ENCODE data around the gene NSUN4.
"Not testable (repeated sequence)": the region's sequence is repeated elsewhere in the genome, so short reads cannot be mapped to it uniquely, and the experiment has no call there.

The NSUN4 gene

GRCh38 chr1:46340404-46341221, at the start of gene NSUN4:
Gene NSUN4, plus strand, starts transcription at chr1:46340807. Its CDS starts 20 bp downstream, at chr1:46340827.
- DNase-seq: peak; percentile 97

GRCh38 chr1:46295306-46295705, 45.3 kb upstream of the NSUN4 start:
- no peak for DNase-seq

- DNase-seq: peak; percentile 46
These were observed 42.2 kb upstream of the NSUN4 start for GRCh38 chr1:46298387-46298786.

GRCh38 chr1:46300673-46301405, 39.8 kb upstream of the NSUN4 start:
- DNase-seq: peak; percentile 30

GRCh38 chr1:46301406-46301807, 39.2 kb upstream of the NSUN4 start:
- peak; percentile 25 for DNase-seq

- peak; percentile 54 for DNase-seq
These were observed 38.6 kb upstream of the NSUN4 start for GRCh38 chr1:46301808-46302640.

- DNase-seq: no peak
These were observed 38.0 kb upstream of the NSUN4 start for GRCh38 chr1:46302641-46303037.

- peak; percentile 98 for DNase-seq
These were observed 37.4 kb upstream of the NSUN4 start, which contains the start of the genes LRRC41 and UQCRH for GRCh38 chr1:46303038-46303871. Gene LRRC41, minus strand, starts transcription at chr1:46303616. Its CDS starts 294 bp downstream, at chr1:46303322. Gene UQCRH, plus strand, starts transcription at chr1:46303698. Its CDS starts 69 bp downstream, at chr1:46303767.

GRCh38 chr1:46303872-46304326, 36.7 kb upstream of the NSUN4 start:
- DNase-seq: no peak

- DNase-seq: no peak
These were observed 34.5 kb upstream of the NSUN4 start for GRCh38 chr1:46306159-46306530.

- no peak for DNase-seq
These were observed 31.0 kb upstream of the NSUN4 start for GRCh38 chr1:46309401-46310159.

- DNase-seq: no peak
These were observed 30.3 kb upstream of the NSUN4 start for GRCh38 chr1:46310321-46310720.

- DNase-seq: peak; percentile 71
These were observed 24.8 kb upstream of the NSUN4 start for GRCh38 chr1:46315669-46316403.

- DNase-seq: no peak
These were observed 23.3 kb upstream of the NSUN4 start for GRCh38 chr1:46317323-46317722.

GRCh38 chr1:46319301-46319700, 21.3 kb upstream of the NSUN4 start:
- DNase-seq: not testable (repeated sequence)

GRCh38 chr1:46319960-46320914, 20.4 kb upstream of the NSUN4 start:
- DNase-seq: not testable (repeated sequence)

GRCh38 chr1:46322191-46322590, 18.4 kb upstream of the NSUN4 start:
- DNase-seq: not testable (repeated sequence)

GRCh38 chr1:46325285-46326076, 15.1 kb upstream of the NSUN4 start:
- DNase-seq: not testable (repeated sequence)

Data from EL (cell line).